Measurements from ENCODE around the gene RET.

RET gene

DNA sequence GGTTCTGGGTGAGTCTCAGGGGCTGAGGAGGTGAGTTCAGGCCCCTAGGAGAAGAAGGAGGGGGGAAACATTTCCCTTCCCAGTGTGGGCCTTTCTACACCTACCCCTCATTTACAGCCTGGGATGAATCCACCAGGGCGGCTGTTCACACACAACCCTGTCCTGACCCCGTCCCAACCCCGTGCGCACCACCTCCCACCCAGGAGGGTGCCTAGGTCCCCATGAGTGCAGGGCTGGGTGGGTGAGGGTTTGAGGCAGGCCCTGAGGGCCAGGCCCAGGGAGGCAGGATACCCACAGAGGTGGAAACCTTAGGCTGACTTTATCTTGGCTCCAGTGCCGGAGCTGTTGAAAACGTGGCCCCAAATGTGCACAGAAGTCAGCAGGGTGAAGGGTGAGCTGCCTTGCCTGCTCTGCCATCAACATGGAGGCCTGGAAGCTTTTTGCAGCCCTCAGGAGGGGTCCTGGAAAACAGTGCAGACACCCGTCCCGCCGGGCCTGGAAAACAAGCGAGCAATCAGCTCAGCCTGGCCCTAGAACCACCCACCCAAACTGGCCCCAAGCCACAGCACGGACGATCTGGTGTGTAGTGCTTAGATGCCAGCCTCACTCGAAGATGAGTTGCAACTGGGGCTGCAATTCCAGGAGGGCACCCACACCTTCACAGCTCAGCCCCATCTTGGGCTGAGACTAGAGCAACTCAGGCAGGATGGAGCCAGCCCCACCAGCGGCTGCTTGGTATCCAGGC is 9.3 kb upstream of the RET start:
- Histone ChIP-seq H3K36me3 (ENCODE audit: low read length) (no peaks in the 10 kb centered on the region), H3K9me3 (ENCODE audit: insufficient read depth, low read length) (no peaks in the 10 kb centered on the region), H3K27me3 (ENCODE audit: low read length) (no peaks in the 10 kb centered on the region)

DNA sequence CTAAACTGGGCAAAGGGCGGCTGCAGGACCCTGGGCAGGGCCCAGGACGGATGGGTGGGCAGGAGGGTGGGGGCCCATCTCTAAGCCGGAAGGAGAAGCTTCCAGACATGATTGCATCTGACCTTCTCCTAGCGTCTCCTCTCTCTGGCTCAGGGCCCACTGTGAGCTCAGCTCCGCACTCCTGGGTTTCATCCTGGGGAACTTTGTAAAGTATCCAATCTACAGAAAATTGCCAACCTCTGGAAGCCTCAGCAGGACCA is 8.8 kb upstream of the RET start:
- Histone ChIP-seq H3K4me3 (ENCODE audit: insufficient read depth, low read length, poor library complexity, severe bottlenecking) (no peak overlapping the region), H3K27ac (ENCODE audit: low read depth, low read length) (no peak overlapping the region), H3K9ac (ENCODE audit: low read length) (no peak overlapping the region), H3F3A (ENCODE audit: insufficient read depth) (no peaks in the 10 kb centered on the region), H3K36me3 (ENCODE audit: low read length) (no peaks in the 10 kb centered on the region), H2AFZ (ENCODE audit: low read depth, low read length, severe bottlenecking) (no peak overlapping the region), H3K9me2 (replicated peaks; ENCODE audit: insufficient read depth, low read length) (no peaks in the 10 kb centered on the region), H3K79me2 (ENCODE audit: insufficient read depth, low read length) (no peaks in the 10 kb centered on the region), H4K20me1 (ENCODE audit: low read depth, low read length) (no peaks in the 10 kb centered on the region), H3K4me2 (ENCODE audit: low read depth, low read length, poor library complexity, severe bottlenecking) (no peak overlapping the region), H3K27me3 (ENCODE audit: low read length) (no peaks in the 10 kb centered on the region), H3K9me3 (ENCODE audit: insufficient read depth, low read length) (no peaks in the 10 kb centered on the region)
- TF ChIP-seq EZH2phosphoT487 (conservative IDR thresholded peaks at IDR 0.05; ENCODE audit: low read length), result no peak
- TF ChIP-seq, protein P1, sequence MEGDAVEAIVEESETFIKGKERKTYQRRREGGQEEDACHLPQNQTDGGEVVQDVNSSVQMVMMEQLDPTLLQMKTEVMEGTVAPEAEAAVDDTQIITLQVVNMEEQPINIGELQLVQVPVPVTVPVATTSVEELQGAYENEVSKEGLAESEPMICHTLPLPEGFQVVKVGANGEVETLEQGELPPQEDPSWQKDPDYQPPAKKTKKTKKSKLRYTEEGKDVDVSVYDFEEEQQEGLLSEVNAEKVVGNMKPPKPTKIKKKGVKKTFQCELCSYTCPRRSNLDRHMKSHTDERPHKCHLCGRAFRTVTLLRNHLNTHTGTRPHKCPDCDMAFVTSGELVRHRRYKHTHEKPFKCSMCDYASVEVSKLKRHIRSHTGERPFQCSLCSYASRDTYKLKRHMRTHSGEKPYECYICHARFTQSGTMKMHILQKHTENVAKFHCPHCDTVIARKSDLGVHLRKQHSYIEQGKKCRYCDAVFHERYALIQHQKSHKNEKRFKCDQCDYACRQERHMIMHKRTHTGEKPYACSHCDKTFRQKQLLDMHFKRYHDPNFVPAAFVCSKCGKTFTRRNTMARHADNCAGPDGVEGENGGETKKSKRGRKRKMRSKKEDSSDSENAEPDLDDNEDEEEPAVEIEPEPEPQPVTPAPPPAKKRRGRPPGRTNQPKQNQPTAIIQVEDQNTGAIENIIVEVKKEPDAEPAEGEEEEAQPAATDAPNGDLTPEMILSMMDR (IDR thresholded peaks at IDR 0.05; ENCODE audit: insufficient read depth, low read length, poor library complexity, severe bottlenecking), result no peak

More for the DNA sequence above, 9.3 kb upstream of the RET start:
- Histone ChIP-seq H3K9me2 (replicated peaks; ENCODE audit: insufficient read depth, low read length) (no peaks in the 10 kb centered on the region), H3K4me3 (ENCODE audit: insufficient read depth, low read length, poor library complexity, severe bottlenecking) (no peak overlapping the region), H2AFZ (ENCODE audit: low read depth, low read length, severe bottlenecking) (no peak overlapping the region), H3K79me2 (ENCODE audit: insufficient read depth, low read length) (no peaks in the 10 kb centered on the region), H3K4me2 (ENCODE audit: low read depth, low read length, poor library complexity, severe bottlenecking) (no peak overlapping the region), H3K9ac (ENCODE audit: low read length) (no peak overlapping the region), H3F3A (ENCODE audit: insufficient read depth) (no peaks in the 10 kb centered on the region), H3K27ac (ENCODE audit: low read depth, low read length) (no peak overlapping the region), H4K20me1 (ENCODE audit: low read depth, low read length) (no peaks in the 10 kb centered on the region)
- no peak for TF ChIP-seq EZH2phosphoT487 (conservative IDR thresholded peaks at IDR 0.05; ENCODE audit: low read length)
- TF ChIP-seq, protein P1 (IDR thresholded peaks at IDR 0.05; ENCODE audit: insufficient read depth, low read length, poor library complexity, severe bottlenecking), result no peak

DNA sequence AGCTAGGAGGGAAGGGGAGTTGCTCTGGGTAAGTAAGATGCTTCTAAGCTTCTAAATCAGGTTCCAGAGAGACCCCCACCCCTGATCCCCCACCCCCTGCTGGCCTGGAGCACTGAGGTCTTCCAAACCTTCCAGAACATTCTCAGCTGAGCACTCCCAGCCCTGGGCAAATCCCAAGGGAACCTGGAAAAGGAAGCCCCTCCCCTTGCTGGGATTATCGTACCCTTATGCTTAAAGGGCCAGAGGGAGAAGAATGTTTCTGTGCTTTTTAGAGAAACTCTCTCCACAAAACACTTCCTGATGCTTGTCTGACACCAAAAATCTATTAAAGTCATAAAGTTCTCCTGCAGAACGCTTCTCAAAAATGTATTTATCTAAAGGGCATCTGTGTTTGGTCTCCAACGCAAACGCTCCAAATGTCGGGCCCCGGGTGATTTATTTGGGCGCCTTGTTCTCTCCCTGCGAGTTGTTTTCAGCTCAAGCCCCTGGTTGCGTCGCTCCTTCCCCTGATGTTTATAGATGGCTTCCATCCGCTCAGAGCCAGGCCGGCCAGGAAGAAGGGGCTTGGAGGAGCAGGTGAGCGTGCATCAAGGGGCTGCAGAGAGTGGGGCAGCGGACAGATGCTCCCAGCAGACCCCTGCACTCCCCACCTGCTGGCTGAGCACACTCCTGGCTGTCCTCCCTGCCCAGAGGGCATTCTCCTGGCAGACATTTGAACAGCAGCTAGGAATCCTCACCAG is 8.2 kb upstream of the RET start:
- no peak overlapping the region for H3K4me2 ChIP-seq (ENCODE audit: low read depth, low read length, poor library complexity, severe bottlenecking)
- H3K27me3 ChIP-seq (ENCODE audit: low read length), result no peaks in the 10 kb centered on the region
- H3K79me2 ChIP-seq (ENCODE audit: insufficient read depth, low read length), result no peaks in the 10 kb centered on the region
- no peak for TF ChIP-seq EZH2phosphoT487 (conservative IDR thresholded peaks at IDR 0.05; ENCODE audit: low read length)
- TF ChIP-seq, protein P1 (IDR thresholded peaks at IDR 0.05; ENCODE audit: insufficient read depth, low read length, poor library complexity, severe bottlenecking), result no peak
- H3K36me3 ChIP-seq (ENCODE audit: low read length), result no peaks in the 10 kb centered on the region
- H3K9me2 ChIP-seq (replicated peaks; ENCODE audit: insufficient read depth, low read length), result no peaks in the 10 kb centered on the region
- no peak overlapping the region for H3K27ac ChIP-seq (ENCODE audit: low read depth, low read length)
- no peaks in the 10 kb centered on the region for H3F3A ChIP-seq (ENCODE audit: insufficient read depth)
- H3K4me3 ChIP-seq (ENCODE audit: insufficient read depth, low read length, poor library complexity, severe bottlenecking), result no peak overlapping the region
- H3K9ac ChIP-seq (ENCODE audit: low read length), result no peak overlapping the region
- no peak overlapping the region for H2AFZ ChIP-seq (ENCODE audit: low read depth, low read length, severe bottlenecking)
- no peaks in the 10 kb centered on the region for H4K20me1 ChIP-seq (ENCODE audit: low read depth, low read length)
- no peaks in the 10 kb centered on the region for H3K9me3 ChIP-seq (ENCODE audit: insufficient read depth, low read length)

Data from SU-DHL-6 (cell line).